Activated B cell treated with CpG ODN at 0.5 μM for 24 hours (primary cell): ENCODE results near the gene ATXN3L. TPM values are rescaled to one million over a fixed set of nuclear protein-coding genes. Genes with fewer than 3 reads are reported as not detected.

Source experiments
- ATAC-seq: fragments of 200-7000 bp; cut with Tn5 transposase; one replicate; pipeline ENCODE4 v1.10.0; 2021; ENCODE audit warnings: low read depth, mild to moderate bottlenecking, moderate library complexity
- CTCF ChIA-PET: fragments of 350-600 bp; sonication (Branson Sonifier 250); formaldehyde crosslinking; loops from one replicate; lab custom pipeline; 2021; ENCODE audit warnings: antibody characterized with exemption; lab: Charles Lee
- POLR2A ChIA-PET: fragments of 350-600 bp; sonication (Branson Sonifier 250); formaldehyde crosslinking; loops from one replicate; lab custom pipeline; 2021; ENCODE audit warnings: antibody characterized with exemption; lab: Charles Lee
- DNase-seq: peaks from one replicate; pipeline ENCODE4 v3.0.0; 2022
- H3K27ac Mint-ChIP-seq: one replicate; pipeline ENCODE4 v1.8.0; 2020; ENCODE audit warnings: mixed read lengths
- H3K27me3 Mint-ChIP-seq: one replicate; pipeline ENCODE4 v1.8.0; 2021; ENCODE audit warnings: mixed read lengths
- H3K36me3 Mint-ChIP-seq: one replicate; pipeline ENCODE4 v1.8.0; 2021; ENCODE audit warnings: low read depth, mixed read lengths
- H3K4me1 Mint-ChIP-seq: one replicate; pipeline ENCODE4 v1.8.0; 2021; ENCODE audit warnings: mixed read lengths
- H3K4me3 Mint-ChIP-seq: one replicate; pipeline ENCODE4 v1.8.0; 2020; ENCODE audit warnings: mild to moderate bottlenecking, mixed read lengths
- H3K9me3 Mint-ChIP-seq: one replicate; pipeline ENCODE4 v1.8.0; 2020; ENCODE audit warnings: mixed read lengths
- CTCF ChIP-seq: fragments of 200-600 bp; IDR thresholded peaks from one replicate; pipeline ENCODE4 v1.8.0; 2022; ENCODE audit warnings: antibody characterized with exemption, mild to moderate bottlenecking
- intact Hi-C: fragments of 100-400 bp; cut with micrococcal nuclease; formaldehyde crosslinking; loops from one replicate; pipeline ENCODE4 v1.15.1; 2024
- total RNA-seq: library from RNA; stranded (reverse); gene quantifications from 2 replicates; pipeline ENCODE4 v1.2.3, GENCODE V29; 2022

Gene ATXN3L
- total RNA-seq, 1 donor from 2014 or later, result not detected

DNA sequence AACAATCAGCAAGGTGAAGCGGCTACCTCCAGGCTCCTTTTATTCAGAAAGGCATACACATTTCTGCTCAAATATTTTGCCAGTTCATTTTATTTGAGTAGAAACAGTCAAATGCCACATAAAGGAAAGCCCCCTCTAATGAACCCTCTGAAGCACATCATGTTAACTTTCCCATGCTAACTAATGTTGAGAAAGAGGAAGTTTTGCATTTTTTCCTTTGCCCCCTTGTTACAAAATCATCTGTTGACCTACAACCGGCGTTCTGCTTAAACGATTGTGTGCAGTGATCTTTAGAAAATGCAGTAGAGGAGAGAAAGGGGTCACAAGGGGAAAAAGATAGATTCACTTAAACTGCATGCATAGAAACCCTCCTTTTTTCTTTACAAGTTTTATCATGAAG, 25.2 kb upstream of the ATXN3L start:
- peak; percentile 75 for ATAC-seq
- H3K4me3 Mint-ChIP-seq, result peak overlapping the region; percentile 61

GRCh38 chrX:13341491-13342101, 21.7 kb upstream of the ATXN3L start:
- Mint-ChIP-seq H3K36me3 (peaks cover 8% of the 10 kb centered on the region), H3K27ac (no peak overlapping the region), H3K4me1 (peaks cover 20% of the 10 kb centered on the region), H3K4me3 (no peak overlapping the region), H3K27me3 (no peaks in the 10 kb centered on the region), H3K9me3 (peaks cover 2% of the 10 kb centered on the region)
- DNase-seq (no peak), ATAC-seq (no peak)
- ChIA-PET CTCF (interaction anchor here (1.1 kb wide), 1 partner anchor 395 kb away, joined by 3 read pairs; no protein-coding TSS in a partner anchor), POLR2A (no interaction called here)
- no peak for TF ChIP-seq CTCF
- intact Hi-C loops, result loop anchor here (10.0 kb wide), 1 partner anchor 367 kb away; the partner anchor contains the start of gene TMSB4X

More for the DNA sequence above, 25.2 kb upstream of the ATXN3L start:
- no peak for TF ChIP-seq CTCF
- H3K27ac Mint-ChIP-seq, result peak overlapping the region; percentile 82
- peaks cover 39% of the 10 kb centered on the region for H3K4me1 Mint-ChIP-seq
- intact Hi-C loops, result loop anchor here (2.0 to 10.0 kb wide), 5 partner anchors 72 to 370 kb away; partner anchors contain the start of gene TMSB4X
- ChIA-PET POLR2A (no interaction called here), CTCF (no interaction called here)
- no peaks in the 10 kb centered on the region for H3K27me3 Mint-ChIP-seq
- peaks cover 8% of the 10 kb centered on the region for H3K36me3 Mint-ChIP-seq
- DNase-seq, result no peak
- H3K9me3 Mint-ChIP-seq, result peaks cover 2% of the 10 kb centered on the region

DNA sequence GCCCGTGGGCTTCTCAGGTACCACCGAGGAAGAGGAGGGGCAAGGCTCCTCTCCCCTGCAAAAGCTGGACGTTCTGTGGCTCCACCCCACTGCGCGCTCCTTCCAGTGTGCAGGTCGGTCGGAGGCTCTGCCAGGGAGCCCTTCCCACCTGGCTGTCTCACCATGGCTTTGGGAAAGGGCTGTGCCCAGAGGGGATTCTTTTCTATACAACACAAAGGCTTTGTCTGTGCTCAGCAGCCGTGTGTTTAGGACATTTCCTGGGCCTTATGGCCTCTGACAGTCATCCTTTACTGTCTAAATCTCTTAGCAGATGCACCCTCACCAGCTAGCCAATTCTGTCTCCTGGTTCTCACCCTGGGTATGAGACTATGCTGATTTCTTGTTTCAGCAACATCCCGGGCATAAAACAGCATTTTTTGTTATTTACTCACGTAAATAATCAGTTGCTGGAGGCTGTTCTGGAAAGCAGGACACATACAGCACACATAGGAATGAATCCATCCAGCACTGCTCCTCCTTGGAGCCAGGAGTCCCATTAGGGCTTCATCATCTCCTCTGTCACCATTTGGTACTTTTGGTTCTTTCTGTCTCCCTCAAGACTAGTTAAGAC, 20.4 kb upstream of the ATXN3L start:
- Mint-ChIP-seq H3K27me3 (no peaks in the 10 kb centered on the region), H3K36me3 (peaks cover 7% of the 10 kb centered on the region), H3K4me1 (peaks cover 13% of the 10 kb centered on the region), H3K4me3 (no peak overlapping the region), H3K27ac (no peak overlapping the region), H3K9me3 (peaks cover 2% of the 10 kb centered on the region)
- ChIA-PET POLR2A (no interaction called here), CTCF (no interaction called here)
- ATAC-seq (no peak), DNase-seq (no peak)
- TF ChIP-seq CTCF, result no peak
- intact Hi-C loops, result loop anchor here (10.0 kb wide), 1 partner anchor 365 kb away; the partner anchor contains the start of gene TMSB4X

- no peak for TF ChIP-seq CTCF
- intact Hi-C loops, result loop anchor here (5.0 to 10.0 kb wide), 2 partner anchors 42 to 365 kb away; partner anchors contain the start of gene TMSB4X
- H3K9me3 Mint-ChIP-seq, result no peaks in the 10 kb centered on the region
- DNase-seq (no peak), ATAC-seq (no peak)
- ChIA-PET POLR2A (no interaction called here), CTCF (no interaction called here)
- H3K27ac Mint-ChIP-seq, result no peak overlapping the region
- peaks cover 6% of the 10 kb centered on the region for H3K4me1 Mint-ChIP-seq
- H3K36me3 Mint-ChIP-seq, result peaks cover 2% of the 10 kb centered on the region
- H3K27me3 Mint-ChIP-seq, result no peaks in the 10 kb centered on the region
- no peak overlapping the region for H3K4me3 Mint-ChIP-seq
Observed at GRCh38 chrX:13339607-13340006, 19.8 kb upstream of the ATXN3L start.

DNA sequence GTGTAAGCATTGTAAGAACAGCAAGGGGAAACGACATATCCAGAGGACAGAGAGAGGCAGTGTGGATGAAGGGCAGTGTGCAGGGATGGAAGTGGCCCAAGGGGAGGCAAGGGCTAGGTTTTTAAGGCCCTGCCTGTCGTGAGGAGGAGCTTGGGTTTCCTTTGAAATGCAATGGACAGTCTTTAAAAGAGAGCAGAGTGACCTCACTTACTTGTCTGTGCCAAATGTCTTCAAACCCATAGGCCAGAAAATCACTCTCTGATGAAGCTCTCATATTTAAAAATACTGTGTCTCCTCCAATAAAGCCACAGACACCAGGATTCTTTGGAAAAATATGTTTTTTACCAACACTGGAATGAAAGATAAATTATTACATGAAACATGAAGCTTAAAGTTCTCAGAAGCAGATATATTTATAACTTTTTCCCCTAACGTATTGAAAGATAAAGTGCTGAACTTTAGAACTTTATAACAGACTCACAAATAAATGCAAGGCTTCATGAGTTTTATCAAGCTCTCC, 19.2 kb upstream of the ATXN3L start:
- ATAC-seq (no peak), DNase-seq (no peak)
- POLR2A ChIA-PET, result no interaction called here
- intact Hi-C loops, result loop anchor here (5.0 kb wide), 1 partner anchor 42 kb away; no protein-coding TSS in a partner anchor
- Mint-ChIP-seq H3K4me1 (peaks cover 3% of the 10 kb centered on the region), H3K27ac (no peak overlapping the region), H3K36me3 (peaks cover 2% of the 10 kb centered on the region), H3K27me3 (no peaks in the 10 kb centered on the region), H3K4me3 (no peak overlapping the region), H3K9me3 (no peaks in the 10 kb centered on the region)
- no peak for TF ChIP-seq CTCF
- CTCF ChIA-PET, result interaction anchor here (1.4 kb wide), 1 partner anchor 27 kb away, joined by 3 read pairs; no protein-coding TSS in a partner anchor
